ENCODE results near the gene DDO.

Gene DDO

GRCh38 chr6:110385458-110385863 is 29.9 kb downstream of the DDO start:
- TF ChIP-seq CTCF (IDR thresholded peaks at IDR 0.05; ENCODE audit: insufficient read depth, low read depth, low read length, missing control alignments): no peak
- H3K4me3 ChIP-seq (ENCODE audit: low read depth, low read length): no peak overlapping the region
- DNase-seq (ENCODE audit: low read depth): no peak

- TF ChIP-seq CTCF (IDR thresholded peaks at IDR 0.05; ENCODE audit: insufficient read depth, low read depth, low read length, missing control alignments): no peak
- H3K4me3 ChIP-seq (ENCODE audit: low read depth, low read length): no peak overlapping the region
- no peak for DNase-seq (ENCODE audit: low read depth)
These were observed 36.8 kb downstream of the DDO start for GRCh38 chr6:110378552-110378951.

GRCh38 chr6:110369066-110369465 is 46.3 kb downstream of the DDO start:
- no peak overlapping the region for H3K4me3 ChIP-seq (ENCODE audit: low read depth, low read length)
- no peak for TF ChIP-seq CTCF (IDR thresholded peaks at IDR 0.05; ENCODE audit: insufficient read depth, low read depth, low read length, missing control alignments)
- no peak for DNase-seq (ENCODE audit: low read depth)

- DNase-seq (ENCODE audit: low read depth): no peak
- H3K4me3 ChIP-seq (ENCODE audit: low read depth, low read length): no peak overlapping the region
- TF ChIP-seq CTCF (IDR thresholded peaks at IDR 0.05; ENCODE audit: insufficient read depth, low read depth, low read length, missing control alignments): no peak
These were observed 47.1 kb downstream of the DDO start for GRCh38 chr6:110368284-110368683.

GRCh38 chr6:110367825-110368224 is 47.5 kb downstream of the DDO start:
- no peak for DNase-seq (ENCODE audit: low read depth)
- TF ChIP-seq CTCF (IDR thresholded peaks at IDR 0.05; ENCODE audit: insufficient read depth, low read depth, low read length, missing control alignments): no peak
- no peak overlapping the region for H3K4me3 ChIP-seq (ENCODE audit: low read depth, low read length)

GRCh38 chr6:110366975-110367374 is 48.4 kb downstream of the DDO start:
- DNase-seq (ENCODE audit: low read depth): no peak
- TF ChIP-seq CTCF (IDR thresholded peaks at IDR 0.05; ENCODE audit: insufficient read depth, low read depth, low read length, missing control alignments): no peak
- H3K4me3 ChIP-seq (ENCODE audit: low read depth, low read length): no peak overlapping the region

- no peak for DNase-seq (ENCODE audit: low read depth)
- TF ChIP-seq CTCF (IDR thresholded peaks at IDR 0.05; ENCODE audit: insufficient read depth, low read depth, low read length, missing control alignments): no peak
- no peak overlapping the region for H3K4me3 ChIP-seq (ENCODE audit: low read depth, low read length)
These were observed 49.1 kb downstream of the DDO start for GRCh38 chr6:110366256-110366655.
